ENCODE results near the gene OR10G2.

Gene OR10G2

GRCh38 chr14:21669284-21669683, 34.5 kb upstream of the OR10G2 start:
- TF ChIP-seq CTCF (IDR thresholded peaks at IDR 0.05; ENCODE audit: control insufficient read depth, insufficient read depth, low read depth, low read length, missing control alignments), result no peak
- H3K4me3 ChIP-seq (ENCODE audit: control insufficient read depth, low read depth, low read length), result no peak overlapping the region
- no peak for DNase-seq (ENCODE audit: low read depth)

- no peak for TF ChIP-seq CTCF (IDR thresholded peaks at IDR 0.05; ENCODE audit: control insufficient read depth, insufficient read depth, low read depth, low read length, missing control alignments)
- no peak overlapping the region for H3K4me3 ChIP-seq (ENCODE audit: control insufficient read depth, low read depth, low read length)
- DNase-seq (ENCODE audit: low read depth), result no peak
These were observed 33.6 kb upstream of the OR10G2 start for GRCh38 chr14:21668377-21668776.

- no peak overlapping the region for H3K4me3 ChIP-seq (ENCODE audit: control insufficient read depth, low read depth, low read length)
- DNase-seq (ENCODE audit: low read depth), result no peak
- TF ChIP-seq CTCF (IDR thresholded peaks at IDR 0.05; ENCODE audit: control insufficient read depth, insufficient read depth, low read depth, low read length, missing control alignments), result no peak
These were observed 22.2 kb upstream of the OR10G2 start for GRCh38 chr14:21656980-21657379.

- no peak overlapping the region for H3K4me3 ChIP-seq (ENCODE audit: control insufficient read depth, low read depth, low read length)
- no peak for TF ChIP-seq CTCF (IDR thresholded peaks at IDR 0.05; ENCODE audit: control insufficient read depth, insufficient read depth, low read depth, low read length, missing control alignments)
- DNase-seq (ENCODE audit: low read depth), result no peak
These were observed 19.5 kb upstream of the OR10G2 start for GRCh38 chr14:21654215-21654614.

- DNase-seq (ENCODE audit: low read depth), result no peak
- no peak within 1 kb of the TSS for H3K4me3 ChIP-seq (ENCODE audit: control insufficient read depth, low read depth, low read length)
- TF ChIP-seq CTCF (IDR thresholded peaks at IDR 0.05; ENCODE audit: control insufficient read depth, insufficient read depth, low read depth, low read length, missing control alignments), result no peak
These were observed 18.7 kb upstream of the OR10G2 start, which contains the start of gene OR4E2 for GRCh38 chr14:21653331-21653885. TSS of gene OR4E2 (plus strand) at chr14:21653835. CDS start at chr14:21665083, 11,248 bp downstream.

- no peak overlapping the region for H3K4me3 ChIP-seq (ENCODE audit: control insufficient read depth, low read depth, low read length)
- DNase-seq (ENCODE audit: low read depth), result no peak
- no peak for TF ChIP-seq CTCF (IDR thresholded peaks at IDR 0.05; ENCODE audit: control insufficient read depth, insufficient read depth, low read depth, low read length, missing control alignments)
These were observed 17.6 kb upstream of the OR10G2 start for GRCh38 chr14:21652209-21652808.
